ENCODE measurements around the gene ADRA2C. TPM values are rescaled to one million over a fixed set of nuclear protein-coding genes. Genes with fewer than 3 reads are reported as not detected.

Gene ADRA2C
- 1 to 10 TPM; 1.1 to 6.8 (median 3.0) TPM for total RNA-seq
- 1 to 10 TPM; 1.9 to 5.3 TPM for polyA plus RNA-seq

DNA sequence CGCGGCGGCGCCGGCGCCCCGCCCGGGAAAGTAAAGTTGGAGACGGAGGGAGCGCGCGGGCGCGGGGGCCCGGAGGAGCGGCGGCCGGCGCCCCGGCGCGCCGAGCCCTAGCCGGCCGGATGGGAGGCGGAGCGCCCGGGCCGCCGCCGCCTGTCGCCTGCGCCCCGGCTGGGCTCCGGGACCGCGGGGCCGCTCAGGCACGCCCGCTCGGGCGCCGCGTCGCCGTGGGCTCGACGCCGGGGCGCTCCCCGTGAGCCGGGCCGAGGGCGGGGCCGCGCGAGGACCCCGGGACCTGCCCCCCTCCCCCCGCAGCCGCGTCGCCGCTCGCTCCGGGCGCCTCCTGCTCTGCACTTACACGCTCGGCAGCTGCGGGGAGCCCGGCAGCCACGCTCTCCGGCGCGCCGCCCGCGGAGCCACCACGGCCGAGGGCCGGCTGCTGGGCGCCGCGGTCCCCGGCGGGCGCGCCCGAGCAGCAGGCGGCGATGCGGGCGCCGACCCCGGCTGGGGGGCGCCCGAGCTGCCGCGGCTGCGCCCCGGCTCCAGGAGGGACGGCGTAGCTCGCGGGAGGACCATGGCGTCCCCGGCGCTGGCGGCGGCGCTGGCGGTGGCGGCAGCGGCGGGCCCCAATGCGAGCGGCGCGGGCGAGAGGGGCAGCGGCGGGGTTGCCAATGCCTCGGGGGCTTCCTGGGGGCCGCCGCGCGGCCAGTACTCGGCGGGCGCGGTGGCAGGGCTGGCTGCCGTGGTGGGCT lies at the start of gene ADRA2C:
Gene ADRA2C (plus strand): TSS at position 350 of the 749 bp plus-strand sequence. CDS start 222 bp downstream, at position 572.
- 0 to 1% methylated on average over 32 to 131 of the region's 131 CpGs for WGBS, 2 donors
- peak in 5 of 6 donors; percentile 40 to 76 (median 65) for DNase-seq
- peak within 1 kb of the TSS in 1 of 4 donors; percentile 55 for H3K27ac ChIP-seq

GRCh38 chr4:3716631-3717235 lies 49.5 kb upstream of the ADRA2C start:
- no peak for TF ChIP-seq CTCF (IDR thresholded peaks at IDR 0.05)
- Histone ChIP-seq H3K4me3 (no peak overlapping the region), H3K27ac (no peak overlapping the region), H3K27me3 (no peaks in the 10 kb centered on the region), H3K9me3 (no peaks in the 10 kb centered on the region), H3K36me3 (no peaks in the 10 kb centered on the region), H3K4me1 (no peaks in the 10 kb centered on the region)
- intact Hi-C loops (cut with DNase I) = no loop called here
- FAIRE-seq = no peak
- 53 to 61% methylated on average over 10 of the region's 10 CpGs for WGBS, 2 donors
- DNase-seq = peak in 1 of 6 donors; percentile 24
- ATAC-seq = no peak

More for the DNA sequence above, at the start of gene ADRA2C:
- intact Hi-C loops (cut with DNase I) = no loop called here
- Histone ChIP-seq H3K27me3 (peaks cover 0 to 5% (median 0%) of the 10 kb centered on the region in 4 donors), H3K4me3 (peak within 1 kb of the TSS; percentile 15 to 40 (median 28)), H3K36me3 (no peaks in the 10 kb centered on the region), H3K9me3 (no peaks in the 10 kb centered on the region), H3K4me1 (no peaks in the 10 kb centered on the region)
- FAIRE-seq (no peak), ATAC-seq (peak in 3 of 4 donors; percentile 25 to 69 (median 48))
- TF ChIP-seq CTCF (IDR thresholded peaks at IDR 0.05) = no peak

DNA sequence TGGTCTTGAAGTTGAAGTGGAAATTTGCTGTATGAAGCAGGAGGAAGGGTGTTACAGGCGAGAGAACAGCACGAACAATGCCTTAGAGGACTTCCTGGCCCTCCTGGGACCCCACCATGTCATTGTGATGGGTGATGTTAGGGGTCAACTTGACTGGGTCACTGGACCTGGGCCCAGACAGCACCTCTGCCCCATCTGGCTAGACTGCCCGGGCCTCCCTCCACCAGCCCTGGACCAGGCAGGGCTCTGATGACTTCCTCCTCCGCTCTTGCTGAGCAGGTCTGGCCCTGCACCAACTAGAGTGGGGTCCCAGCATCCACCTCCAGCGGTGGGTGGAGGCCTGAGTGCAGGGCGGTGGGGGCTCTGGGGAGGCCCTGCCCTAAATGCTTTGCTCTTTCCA lies 48.9 kb upstream of the ADRA2C start:
- DNase-seq = peak in 1 of 6 donors; percentile 30
- intact Hi-C loops (cut with DNase I) = no loop called here
- WGBS, 2 donors = 64 to 78% methylated on average over 6 of the region's 6 CpGs
- no peak for ATAC-seq
- no peak for FAIRE-seq
- Histone ChIP-seq H3K9me3 (no peaks in the 10 kb centered on the region), H3K27ac (no peak overlapping the region), H3K27me3 (no peaks in the 10 kb centered on the region), H3K4me1 (no peaks in the 10 kb centered on the region), H3K36me3 (no peaks in the 10 kb centered on the region), H3K4me3 (no peak overlapping the region)
- no peak for TF ChIP-seq CTCF (IDR thresholded peaks at IDR 0.05)

DNA sequence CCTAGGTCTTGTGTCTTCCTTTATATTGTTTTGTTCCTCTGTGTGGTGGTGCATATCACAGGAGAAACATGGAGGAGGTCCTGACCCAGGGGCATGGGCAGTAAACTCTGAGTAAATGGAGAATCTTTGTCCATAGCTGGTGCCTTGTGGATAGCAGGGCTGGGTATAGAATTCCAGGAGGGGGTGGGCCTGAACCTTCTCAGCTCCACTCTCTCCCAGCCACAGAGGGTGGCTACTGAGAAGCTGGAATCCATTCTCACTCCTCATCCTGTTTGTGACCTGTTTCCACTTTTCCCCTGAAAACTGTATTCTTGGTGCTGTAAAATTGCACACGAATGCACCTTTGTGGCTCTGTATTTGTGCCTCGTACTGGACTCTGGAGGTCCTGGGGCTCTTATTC lies 47.7 kb upstream of the ADRA2C start:
- Histone ChIP-seq H3K9me3 (no peaks in the 10 kb centered on the region), H3K36me3 (no peaks in the 10 kb centered on the region), H3K4me1 (no peaks in the 10 kb centered on the region), H3K27me3 (no peaks in the 10 kb centered on the region), H3K4me3 (no peak overlapping the region), H3K27ac (no peak overlapping the region)
- TF ChIP-seq CTCF (IDR thresholded peaks at IDR 0.05) = no peak
- WGBS, 2 donors = 48 to 70% methylated on average over 2 of the region's 2 CpGs
- intact Hi-C loops (cut with DNase I) = no loop called here
- FAIRE-seq (no peak), DNase-seq (no peak), ATAC-seq (no peak)

DNA sequence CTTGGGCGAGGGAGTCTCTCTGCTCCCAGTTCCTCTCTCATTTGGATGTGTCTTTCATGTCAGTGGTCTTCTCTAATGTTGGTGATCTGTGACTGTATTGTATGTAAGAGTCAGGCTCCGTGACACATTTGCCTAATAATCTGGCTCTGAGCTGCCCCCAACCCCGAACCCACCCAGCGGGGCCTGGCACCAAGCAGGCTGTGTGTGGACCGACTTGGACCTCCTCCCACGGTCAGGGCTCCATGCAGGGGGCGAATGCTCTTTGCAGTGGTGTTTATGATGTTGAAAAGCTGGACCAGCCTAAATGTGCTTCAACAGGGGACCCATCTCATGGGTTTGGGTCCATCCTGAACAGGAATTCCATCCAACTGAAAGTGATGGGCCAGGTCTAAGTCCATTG lies 47.0 kb upstream of the ADRA2C start:
- DNase-seq (no peak), ATAC-seq (no peak), FAIRE-seq (no peak)
- Histone ChIP-seq H3K9me3 (no peaks in the 10 kb centered on the region), H3K27ac (no peak overlapping the region), H3K27me3 (no peaks in the 10 kb centered on the region), H3K4me3 (no peak overlapping the region), H3K4me1 (no peaks in the 10 kb centered on the region), H3K36me3 (no peaks in the 10 kb centered on the region)
- 65 to 80% methylated on average over 7 of the region's 7 CpGs for WGBS, 2 donors
- intact Hi-C loops (cut with DNase I) = no loop called here
- no peak for TF ChIP-seq CTCF (IDR thresholded peaks at IDR 0.05)

Measured in pancreas (tissue), 10 donors.